Neural crest cell (in vitro differentiated cells): ENCODE data around the gene PEX11G. TPM values are rescaled to one million over a fixed set of nuclear protein-coding genes. Genes with fewer than 3 reads are reported as not detected.

ENCODE experiments used
- DNase-seq: peaks from one replicate; pipeline ENCODE4 v3.0.0; 2021; ENCODE audit warnings: low read depth, mixed read lengths, low spot score
- H3K27ac Mint-ChIP-seq: one replicate; pipeline ENCODE4 v1.8.0; 2021; ENCODE audit warnings: mild to moderate bottlenecking, mixed read lengths; ENCODE audit not compliant: unreplicated experiment
- H3K27me3 Mint-ChIP-seq: 2 replicates; pipeline ENCODE4 v1.8.0; 2021; ENCODE audit warnings: low read depth, mild to moderate bottlenecking, mixed read lengths
- H3K36me3 Mint-ChIP-seq: 2 replicates; pipeline ENCODE4 v1.8.0; 2021; ENCODE audit warnings: low read depth, mild to moderate bottlenecking, mixed read lengths
- H3K4me1 Mint-ChIP-seq: 2 replicates; pipeline ENCODE4 v1.8.0; 2021; ENCODE audit warnings: mixed read lengths
- H3K4me3 Mint-ChIP-seq: one replicate; pipeline ENCODE4 v1.8.0; 2021; ENCODE audit warnings: mild to moderate bottlenecking, mixed read lengths
- H3K9me3 Mint-ChIP-seq: 2 replicates; pipeline ENCODE4 v1.8.0; 2021; ENCODE audit warnings: mixed read lengths
- CTCF ChIP-seq: fragments of 200-600 bp; sonication (generic); conservative IDR thresholded peaks from 2 replicates; pipeline ENCODE4 v1.5.0; 2021; ENCODE audit warnings: antibody characterized with exemption, mild to moderate bottlenecking
- total RNA-seq: library from RNA; stranded (reverse); gene quantifications from 2 replicates; pipeline ENCODE4 v1.2.1, GENCODE V29; 2021

PEX11G gene
- total RNA-seq, 1 donor from 2014 or later = 3.4 TPM

- peaks cover 15% of the 10 kb centered on the region for H3K36me3 Mint-ChIP-seq
Measured at GRCh38 chr19:7445104-7445503, 43.7 kb downstream of the PEX11G start.

GRCh38 chr19:7444042-7444441 lies 44.8 kb downstream of the PEX11G start:
- no peak for TF ChIP-seq CTCF
- Mint-ChIP-seq H3K27ac (peak overlapping the region; percentile 62), H3K36me3 (peaks cover 12% of the 10 kb centered on the region), H3K27me3 (no peaks in the 10 kb centered on the region), H3K9me3 (no peaks in the 10 kb centered on the region), H3K4me3 (no peak overlapping the region), H3K4me1 (no peaks in the 10 kb centered on the region)
- no peak for DNase-seq

More at GRCh38 chr19:7445104-7445503, 43.7 kb downstream of the PEX11G start:
- Mint-ChIP-seq H3K27me3 (no peaks in the 10 kb centered on the region), H3K4me1 (no peaks in the 10 kb centered on the region), H3K4me3 (no peak overlapping the region), H3K27ac (no peak overlapping the region), H3K9me3 (peaks cover under 1% of the 10 kb centered on the region)
- TF ChIP-seq CTCF = no peak
- DNase-seq = no peak

GRCh38 chr19:7442423-7442822 lies 46.4 kb downstream of the PEX11G start:
- DNase-seq = no peak
- no peak for TF ChIP-seq CTCF
- H3K4me1 Mint-ChIP-seq = no peaks in the 10 kb centered on the region
- H3K4me3 Mint-ChIP-seq = no peak overlapping the region
- no peak overlapping the region for H3K27ac Mint-ChIP-seq
- H3K27me3 Mint-ChIP-seq = no peaks in the 10 kb centered on the region
- peaks cover 1% of the 10 kb centered on the region for H3K36me3 Mint-ChIP-seq
- no peaks in the 10 kb centered on the region for H3K9me3 Mint-ChIP-seq

- Mint-ChIP-seq H3K36me3 (no peaks in the 10 kb centered on the region), H3K4me1 (peaks cover 2% of the 10 kb centered on the region)
Measured at GRCh38 chr19:7441468-7442146, 47.2 kb downstream of the PEX11G start.

GRCh38 chr19:7440188-7440975 lies 48.5 kb downstream of the PEX11G start:
- Mint-ChIP-seq H3K27me3 (no peaks in the 10 kb centered on the region), H3K36me3 (no peaks in the 10 kb centered on the region), H3K9me3 (no peaks in the 10 kb centered on the region), H3K4me3 (no peak overlapping the region), H3K27ac (no peak overlapping the region), H3K4me1 (peaks cover 4% of the 10 kb centered on the region)
- TF ChIP-seq CTCF = no peak
- no peak for DNase-seq

More at GRCh38 chr19:7441468-7442146, 47.2 kb downstream of the PEX11G start:
- H3K9me3 Mint-ChIP-seq = no peaks in the 10 kb centered on the region
- H3K27me3 Mint-ChIP-seq = no peaks in the 10 kb centered on the region
- H3K4me3 Mint-ChIP-seq = no peak overlapping the region
- no peak for DNase-seq
- H3K27ac Mint-ChIP-seq = no peak overlapping the region
- TF ChIP-seq CTCF = no peak
